ENCODE results near the gene ZNF345. TPM values are rescaled to one million over a fixed set of nuclear protein-coding genes. Genes with fewer than 3 reads are reported as not detected.

The ZNF345 gene
- 15.4 and 19.1 TPM in 2 replicates for total RNA-seq (2013; cell fraction: nucleolus; rRNA removed)
- total RNA-seq (2014; rRNA removed) (1.3 and 1.9 TPM in 2 replicates), total RNA-seq (2014; rRNA removed; fragmentation: Illumina TruSeq; extraction: Trizol) (1.8 and 1.9 TPM in 2 replicates), total RNA-seq (2021) (1.5 and 1.8 TPM in 2 replicates), polyA plus RNA-seq (2011; rRNA removed) (2.3 and 3.3 TPM in 2 replicates), polyA plus RNA-seq (2014; fragmentation: Illumina TruSeq; extraction: Trizol) (2.4 and 2.6 TPM in 2 replicates), polyA plus RNA-seq (2014; fragmentation: Nextera tagmentation; extraction: Ambion mirVana) (1 to 10 TPM; 1.3 to 1.5 TPM), polyA plus RNA-seq (2014; rRNA removed) (1.7 and 2.3 TPM in 2 replicates), polyA plus RNA-seq (2016; fragmentation: Nextera tagmentation; extraction: Ambion mirVana) (1 to 10 TPM; 2.1 to 3.0 TPM), polyA minus RNA-seq (2011; rRNA and poly(A)+ RNA removed) (1.8 and 2.1 TPM in 2 replicates), Bru-seq, nascent RNA (percentile 63 among the genes with signal in this experiment), BruChase-seq, experiment 1, labeled RNA remaining after a 6-hour chase (percentile 62 among the genes with signal in this experiment), BruChase-seq, experiment 2, labeled RNA remaining after a 2-hour chase (percentile 64 among the genes with signal in this experiment)
- 1.3 TPM for polyA plus RNA-seq (2011; ENCODE audit: low read depth)
- polyA plus RNA-seq (2011; cell fraction: cytosol; rRNA removed) = 0.74 and 1.2 TPM in 2 replicates
- polyA plus RNA-seq (2011; cell fraction: nucleus; rRNA removed) = 2.0 and 2.1 TPM in 2 replicates
- 2.7 and 2.9 TPM in 2 replicates for polyA plus RNA-seq (2012)
- not detected in 2 replicates for polyA minus RNA-seq (2011; cell fraction: cytosol; rRNA and poly(A)+ RNA removed)
- polyA minus RNA-seq (2011; cell fraction: nucleus; rRNA and poly(A)+ RNA removed) = 0.97 and 2.1 TPM in 2 replicates
- long read RNA-seq, experiment 1 = 0 reads
- long read RNA-seq, experiment 2, partial matches to known transcripts = 0 of 5 reads
- long read RNA-seq, experiment 2, other reads (novel, unspliced or antisense) = 4 of 5 reads

GRCh38 chr19:36850559-36851442 is at the start of gene ZNF345:
Gene ZNF345 (plus strand): TSS chr19:36850876. CDS start chr19:36876831, 25,955 bp downstream.
- intact Hi-C loops (cut with micrococcal nuclease; ENCODE audit: unreplicated experiment) = loop anchor here (1.0 kb wide), 1 partner anchor 12 kb away; the partner anchor contains the start of gene ZNF790
- 2% methylated on average over 36 of the region's 43 CpGs for WGBS (ENCODE audit: insufficient coverage, insufficient replicate concordance, low lambda C conversion rate, missing lambda C conversion rate)
- RAD21 ChIA-PET (ENCODE audit: unreplicated experiment) = interaction anchor here (0.7 to 2.8 kb wide), 7 partner anchors 13 to 367 kb away, joined by 3 to 38 read pairs (median 3); partner anchors contain the start of genes ZNF383, ZNF420, ZNF566 and ZNF790
- no peaks in the 10 kb centered on the region for H4K20me1 ChIP-seq (ENCODE audit: control insufficient read depth, insufficient read depth)
- SMC1A ChIA-PET (ENCODE audit: uncharacterized antibody, unreplicated experiment) = interaction anchor here (1.0 to 3.5 kb wide), 5 partner anchors 10 to 278 kb away, joined by 3 to 37 read pairs (median 5); partner anchors contain the start of genes ZNF529, ZNF790 and ZNF850
- ATAC-seq (peak; percentile 91), FAIRE-seq (peak; percentile 81), DNase-seq (ENCODE audit: low read depth, low spot score) (peak; percentile 64)
- peak within 1 kb of the TSS; percentile 74 for H3K9ac ChIP-seq (ENCODE audit: control insufficient read depth, insufficient read depth, low read length)
- peaks cover 4% of the 10 kb centered on the region; the same call in 1 of the 2 replicates for H3K4me1 ChIP-seq (ENCODE audit: control insufficient read depth, insufficient read depth, low read length)
- in situ Hi-C loops (cut with MboI) = no loop called here
- peaks cover 9% of the 10 kb centered on the region; the same call in 2 of the 3 replicates for H3K9me3 ChIP-seq (replicated peaks; ENCODE audit: control insufficient read depth, insufficient read depth, low read length)
- H3K4me3 ChIP-seq = peak within 1 kb of the TSS; percentile 72
- CTCF ChIA-PET = interaction anchor here (0.7 to 1.4 kb wide), 4 partner anchors 11 to 636 kb away, joined by 3 to 4 read pairs (median 3); partner anchors contain the start of genes ZNF146, ZNF565 and ZNF790
- H3K27me3 ChIP-seq (replicated peaks in 1 of 2; ENCODE audit: control insufficient read depth in 2 of 2, insufficient read depth in 2 of 2, low read length in 1 of 2) = no peaks in the 10 kb centered on the region
- H3K4me2 ChIP-seq (ENCODE audit: control insufficient read depth, insufficient read depth) = peak within 1 kb of the TSS; percentile 93
- POLR2A ChIA-PET = interaction anchor here (0.5 to 3.1 kb wide), 10 partner anchors 12 to 837 kb away, joined by 3 to 37 read pairs (median 4); partner anchors contain the start of genes ALKBH6, ZNF260, ZNF383 and ZNF420
- H3K36me3 ChIP-seq (ENCODE audit: control insufficient read depth in 2 of 2, insufficient read depth in 2 of 2, low read length in 1 of 2) = no peaks in the 10 kb centered on the region
- peaks cover 5% of the 10 kb centered on the region for H3K79me2 ChIP-seq (ENCODE audit: control insufficient read depth, insufficient read depth, low read length)
- peak within 1 kb of the TSS; percentile 75 for H3K27ac ChIP-seq (ENCODE audit: control insufficient read depth, insufficient read depth)
- TSS peak; percentile 86 for BruUV-seq (replicated peaks)
- H2AFZ ChIP-seq (ENCODE audit: control insufficient read depth, low read depth, low read length) = peak within 1 kb of the TSS; percentile 96
- 0 out of 2 replicates have a peak, but pooled peaks have one; percentile 43 for TF ChIP-seq MLLT1 (IDR thresholded peaks at IDR 0.05)
- TF ChIP-seq NKRF (conservative IDR thresholded peaks at IDR 0.05) = peak; percentile 43; the same call in 1 of the 2 replicates
- TF ChIP-seq NRF1 (conservative IDR thresholded peaks at IDR 0.05; ENCODE audit: low read depth, low read length) = no peak
- TF ChIP-seq EGR1 (IDR thresholded peaks at IDR 0.05; ENCODE audit: borderline replicate concordance in 1 of 2, low read depth in 2 of 2, low read length in 2 of 2) = peak in 1 of 2 experiments; percentile 30; a peak in 1 of 3 replicates
- no peak for TF ChIP-seq CHD4 (IDR thresholded peaks at IDR 0.05)
- no peak for TF ChIP-seq NFXL1 (IDR thresholded peaks at IDR 0.05; ENCODE audit: borderline replicate concordance)
- no peak for TF ChIP-seq SMAD1 (IDR thresholded peaks at IDR 0.05; ENCODE audit: low read depth, partially characterized antibody)
- TF ChIP-seq SPI1 (IDR thresholded peaks at IDR 0.05; ENCODE audit: borderline replicate concordance, insufficient read depth, low read depth, low read length) = no peak
- TF ChIP-seq CHD2 (IDR thresholded peaks at IDR 0.05; ENCODE audit: borderline replicate concordance, low read depth, low read length) = peak; percentile 98
- TF ChIP-seq HCFC1 (IDR thresholded peaks at IDR 0.05; ENCODE audit: low read length) = peak; percentile 86
- no peak for TF ChIP-seq ZNF24 (IDR thresholded peaks at IDR 0.05)
- TF ChIP-seq SUZ12 (IDR thresholded peaks at IDR 0.05; ENCODE audit: unreplicated experiment) = no peak
- TF ChIP-seq POLR2AphosphoS5 (IDR thresholded peaks at IDR 0.05; ENCODE audit: low read length) = peak; percentile 81
- peak; percentile 67 for TF ChIP-seq SIN3A (IDR thresholded peaks at IDR 0.05; ENCODE audit: low read depth, low read length)
- no peak for TF ChIP-seq NFYA (IDR thresholded peaks at IDR 0.05; ENCODE audit: borderline replicate concordance, low read depth, low read length)
